Transverse colon (tissue), 4 donors: ENCODE measurements around the gene KLHL18. TPM values are rescaled to one million over a fixed set of nuclear protein-coding genes. Genes with fewer than 3 reads are reported as not detected.
A peak's percentile ranks its signal among the peaks of the same experiment; 100 is the strongest.
"Not testable (repeated sequence)": the region's sequence is repeated elsewhere in the genome, so short reads cannot be mapped to it uniquely, and the experiment has no call there.

ENCODE experiments used
- DNase-seq: peaks from one replicate; pipeline ENCODE4 v3.0.0-alpha.2; 2019
- H3K27ac ChIP-seq, 4 donors: fragments of 200-600 bp; sonication (generic); 2 replicates each; pipeline ENCODE4 v1.5.1; 2016 to 2018; ENCODE audit warnings: inconsistent platforms in 4 of 4
- H3K27me3 ChIP-seq: fragments of 200-600 bp; sonication (generic); 2 replicates; pipeline ENCODE4 v1.5.1; 2017; ENCODE audit warnings: inconsistent platforms
- H3K36me3 ChIP-seq, 4 donors: fragments of 200-600 bp; sonication (generic); 2 replicates each; pipeline ENCODE4 v1.5.1; 2017 to 2019; ENCODE audit warnings: inconsistent platforms in 4 of 4
- H3K4me1 ChIP-seq, 4 donors: fragments of 200-600 bp; sonication (generic); 2 replicates each; pipeline ENCODE4 v1.5.1; 2017 to 2020; ENCODE audit warnings: inconsistent platforms in 4 of 4
- H3K4me3 ChIP-seq, 4 donors: fragments of 200-600 bp; sonication (generic); 1 replicate in 1 of 4; 2 replicates in 3 of 4; pipeline versions ENCODE4 v1.5.1 to v1.6.1; 2017 to 2019; ENCODE audit warnings: inconsistent platforms in 4 of 4
- H3K9me3 ChIP-seq, 2 donors: fragments of 200-600 bp; sonication (generic); 2 replicates each; pipeline ENCODE4 v1.5.1; 2017 to 2019; ENCODE audit warnings: inconsistent platforms in 2 of 2
- CTCF ChIP-seq, 5 experiments: fragments of 200-600 bp in 3 of 5; fragments of 450-650 bp in 2 of 5; sonication (generic) in 3 of 5; IDR thresholded peaks; 1 replicate in 2 of 5; 2 replicates in 3 of 5; pipeline ENCODE4 v1.5.1; 2016 to 2017; ENCODE audit warnings: antibody characterized with exemption in 5 of 5, inconsistent platforms in 3 of 5, mild to moderate bottlenecking in 2 of 5, moderate library complexity in 1 of 5
- EP300 ChIP-seq: sonication (generic); formaldehyde crosslinking; IDR thresholded peaks from one replicate; pipeline ENCODE4 v1.6.1; 2017; ENCODE audit warnings: antibody characterized with exemption, low read depth
- POLR2A ChIP-seq: fragments of 450-650 bp; IDR thresholded peaks from one replicate; pipeline ENCODE4 v1.6.1; 2016; ENCODE audit warnings: antibody characterized with exemption, mild to moderate bottlenecking, moderate library complexity
- POLR2AphosphoS5 ChIP-seq, 3 donors: sonication (generic); formaldehyde crosslinking; IDR thresholded peaks; one replicate each; pipeline ENCODE4 v1.6.1; 2016; ENCODE audit warnings: antibody characterized with exemption in 3 of 3
- WGBS, 2 donors: methylation state at CpG; one replicate each; pipeline ENCODE4 v1.1.5; 2018; ENCODE audit warnings: low coverage in 1 of 2; 5-methylcytosine and 5-hydroxymethylcytosine counted together
- in situ Hi-C, 4 donors: fragments of 200-750 bp; cut with MboI; loops; one replicate each; pipeline versions ENCODE4 v1.15.0 to v1.15.1; 2017; ENCODE audit warnings: low sequenced_read_pairs in 3 of 4, low pct_ligation_motif_present in 1 of 4, low pct_unique_long_range_greater_than_20kb in 1 of 4
- intact Hi-C: fragments of 100-400 bp; cut with DNase I; formaldehyde crosslinking; loops from one replicate; pipeline ENCODE4 v1.15.1; 2023; ENCODE audit warnings: low total_unique reads
- total RNA-seq, 4 donors: library from RNA; depleted of rRNA; stranded (reverse); fragments of >200 nt; gene quantifications; one replicate each; pipeline ENCODE4 v1.1.0, GENCODE V29; 2016

Gene KLHL18
- total RNA-seq, 4 donors from 2014 or later: 12.2 to 48.6 (median 14.5) TPM

- H3K4me1 ChIP-seq: no peaks in the 10 kb centered on the region
- intact Hi-C loops: no loop called here
- H3K27me3 ChIP-seq: no peaks in the 10 kb centered on the region
- H3K27ac ChIP-seq: no peak overlapping the region
- WGBS, 2 donors: 60 to 88% methylated on average over 1 of the region's 1 CpG
- DNase-seq: no peak
- in situ Hi-C loops: loop anchor here in 1 of 4 donors (25.0 kb wide), 2 partner anchors 497 to 647 kb away; partner anchors contain the start of genes MYL3, PRSS50 and TMIE
- no peaks in the 10 kb centered on the region for H3K36me3 ChIP-seq
- H3K4me3 ChIP-seq: no peak overlapping the region
- peaks cover 0 to 16% of the 10 kb centered on the region in 2 donors for H3K9me3 ChIP-seq
- TF ChIP-seq POLR2AphosphoS5 (IDR thresholded peaks at IDR 0.05) (no peak), EP300 (no peak), CTCF (IDR thresholded peaks at IDR 0.05) (no peak), POLR2A (no peak)
Measured at GRCh38 chr3:47359323-47359722, 76.6 kb downstream of the KLHL18 start.

- intact Hi-C loops, H3K27ac ChIP-seq, H3K4me3 ChIP-seq, H3K27me3 ChIP-seq, H3K36me3 ChIP-seq, DNase-seq, H3K4me1 ChIP-seq: not testable (repeated sequence)
- peaks cover 0 to 16% of the 10 kb centered on the region in 2 donors for H3K9me3 ChIP-seq
- 72 to 100% methylated on average over 2 to 4 of the region's 4 CpGs for WGBS, 2 donors
- in situ Hi-C loops: loop anchor here in 1 of 4 donors (25.0 kb wide), 2 partner anchors 498 to 648 kb away; partner anchors contain the start of genes MYL3, PRSS50 and TMIE
Measured at GRCh38 chr3:47360110-47360517, 77.4 kb downstream of the KLHL18 start.

- intact Hi-C loops: no loop called here
Measured at GRCh38 chr3:47362701-47363100, 80.0 kb downstream of the KLHL18 start.

GRCh38 chr3:47365213-47366153 is 82.7 kb downstream of the KLHL18 start:
- no peak overlapping the region for H3K4me3 ChIP-seq
- no peak for DNase-seq
- H3K36me3 ChIP-seq: no peaks in the 10 kb centered on the region
- peak overlapping the region in 3 of 4 donors; percentile 18 to 52 (median 21) for H3K27ac ChIP-seq
- 36 to 42% methylated on average over 11 of the region's 11 CpGs for WGBS, 2 donors
- H3K9me3 ChIP-seq: no peaks in the 10 kb centered on the region
- no peaks in the 10 kb centered on the region for H3K27me3 ChIP-seq
- TF ChIP-seq POLR2A (no peak), CTCF (IDR thresholded peaks at IDR 0.05) (no peak), POLR2AphosphoS5 (IDR thresholded peaks at IDR 0.05) (no peak), EP300 (no peak)
- in situ Hi-C loops (loop anchor here in 1 of 4 donors (25.0 kb wide), 2 partner anchors 503 to 653 kb away; partner anchors contain the start of genes MYL3, PRSS50 and TMIE), intact Hi-C loops (no loop called here)
- peaks cover 0 to 13% (median 5%) of the 10 kb centered on the region in 4 donors for H3K4me1 ChIP-seq

More at GRCh38 chr3:47362701-47363100, 80.0 kb downstream of the KLHL18 start:
- no peak for TF ChIP-seq CTCF (IDR thresholded peaks at IDR 0.05)
- no peak for TF ChIP-seq POLR2AphosphoS5 (IDR thresholded peaks at IDR 0.05)
- no peak for TF ChIP-seq POLR2A
- TF ChIP-seq EP300: no peak
- H3K9me3 ChIP-seq: peaks cover 0 to 16% of the 10 kb centered on the region in 2 donors
- no peak for DNase-seq
- peaks cover 0 to 13% (median 5%) of the 10 kb centered on the region in 4 donors for H3K4me1 ChIP-seq
- WGBS, 2 donors: 53 to 70% methylated on average over 4 to 5 of the region's 5 CpGs
- no peak overlapping the region for H3K27ac ChIP-seq
- in situ Hi-C loops: loop anchor here in 1 of 4 donors (25.0 kb wide), 2 partner anchors 500 to 650 kb away; partner anchors contain the start of genes MYL3, PRSS50 and TMIE
- H3K4me3 ChIP-seq: no peak overlapping the region
- H3K27me3 ChIP-seq: no peaks in the 10 kb centered on the region
- no peaks in the 10 kb centered on the region for H3K36me3 ChIP-seq
